ENCODE data around the gene SLC11A2. TPM values are rescaled to one million over a fixed set of nuclear protein-coding genes. Genes with fewer than 3 reads are reported as not detected.

Gene SLC11A2
- total and polyA plus RNA-seq, 8 donors = 19.1 to 52.9 (median 36.6) TPM

DNA sequence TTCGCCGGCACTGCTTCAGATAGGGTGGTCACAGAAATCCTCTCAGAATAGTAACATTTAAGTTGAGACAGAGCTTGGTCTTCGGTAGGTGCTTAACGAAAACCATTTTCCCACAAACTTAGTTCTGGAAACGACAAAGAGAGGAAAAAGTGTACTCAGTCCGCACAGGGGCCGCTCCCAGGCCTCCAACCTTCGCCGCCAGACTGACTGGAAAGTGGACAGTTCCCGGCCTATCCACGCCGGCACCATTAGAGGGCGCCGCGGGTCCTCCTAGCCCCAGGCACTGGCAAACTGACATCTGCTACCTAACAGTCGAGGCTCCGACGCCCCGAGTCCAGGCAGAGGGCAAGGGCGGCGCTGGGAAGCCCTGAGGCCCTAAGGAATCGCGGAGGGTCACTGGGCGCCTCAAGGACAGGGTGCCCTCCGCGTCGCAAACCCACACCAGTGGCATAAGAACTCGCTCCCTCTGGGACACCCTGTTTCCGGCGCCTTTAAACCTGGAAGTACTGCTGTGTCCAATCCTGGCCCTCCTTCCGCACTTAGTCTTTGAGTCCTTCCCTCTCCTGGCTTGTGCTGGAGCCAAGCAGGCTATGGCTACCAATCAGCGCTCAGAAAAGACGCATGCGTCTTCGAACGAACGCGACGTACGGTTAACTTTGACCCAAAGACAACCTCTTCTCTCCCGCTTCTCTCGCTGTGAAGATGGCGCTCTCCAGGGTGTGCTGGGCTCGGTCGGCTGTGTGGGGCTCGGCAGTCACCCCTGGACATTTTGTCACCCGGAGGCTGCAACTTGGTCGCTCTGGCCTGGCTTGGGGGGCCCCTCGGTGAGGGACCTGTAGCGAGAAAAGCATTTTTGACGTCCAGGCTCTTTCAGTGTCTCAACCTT lies 21.7 kb upstream of the SLC11A2 start, which contains the start of gene LETMD1:
LETMD1 (plus strand) TSS at position 673 of the 886 bp plus-strand sequence; CDS start at position 703, 30 bp downstream.
- FAIRE-seq = peak; percentile 87

DNA sequence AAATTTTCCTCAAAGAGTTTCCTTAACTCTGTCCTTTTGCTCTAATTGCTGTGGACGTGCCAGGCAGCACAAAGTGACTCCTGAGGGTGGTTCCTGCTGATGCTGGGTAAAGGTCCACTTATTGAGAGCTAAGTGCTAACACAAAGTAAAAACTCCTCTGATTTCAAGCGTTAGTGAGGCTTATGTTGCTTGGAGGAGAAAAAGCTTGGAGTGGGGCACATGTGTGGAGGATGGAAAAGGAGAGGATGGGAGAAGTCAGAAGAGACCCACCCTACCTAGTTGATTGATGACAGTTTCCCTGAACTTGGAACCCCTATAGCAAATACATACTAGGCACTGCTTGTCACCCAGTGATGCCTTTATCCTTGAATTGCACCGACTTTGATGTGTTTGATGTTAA lies 10.1 kb upstream of the SLC11A2 start:
- ATAC-seq (no peak), DNase-seq (no peak), FAIRE-seq (no peak)
- WGBS, 2 donors = 55 to 67% methylated on average over 3 of the region's 3 CpGs
- Histone ChIP-seq H3K27ac (no peak overlapping the region), H3K9me3 (no peaks in the 10 kb centered on the region), H3K27me3 (no peaks in the 10 kb centered on the region), H3K4me1 (no peaks in the 10 kb centered on the region), H3K36me3 (no peaks in the 10 kb centered on the region), H3K4me3 (no peak overlapping the region)
- TF ChIP-seq, protein P1, sequence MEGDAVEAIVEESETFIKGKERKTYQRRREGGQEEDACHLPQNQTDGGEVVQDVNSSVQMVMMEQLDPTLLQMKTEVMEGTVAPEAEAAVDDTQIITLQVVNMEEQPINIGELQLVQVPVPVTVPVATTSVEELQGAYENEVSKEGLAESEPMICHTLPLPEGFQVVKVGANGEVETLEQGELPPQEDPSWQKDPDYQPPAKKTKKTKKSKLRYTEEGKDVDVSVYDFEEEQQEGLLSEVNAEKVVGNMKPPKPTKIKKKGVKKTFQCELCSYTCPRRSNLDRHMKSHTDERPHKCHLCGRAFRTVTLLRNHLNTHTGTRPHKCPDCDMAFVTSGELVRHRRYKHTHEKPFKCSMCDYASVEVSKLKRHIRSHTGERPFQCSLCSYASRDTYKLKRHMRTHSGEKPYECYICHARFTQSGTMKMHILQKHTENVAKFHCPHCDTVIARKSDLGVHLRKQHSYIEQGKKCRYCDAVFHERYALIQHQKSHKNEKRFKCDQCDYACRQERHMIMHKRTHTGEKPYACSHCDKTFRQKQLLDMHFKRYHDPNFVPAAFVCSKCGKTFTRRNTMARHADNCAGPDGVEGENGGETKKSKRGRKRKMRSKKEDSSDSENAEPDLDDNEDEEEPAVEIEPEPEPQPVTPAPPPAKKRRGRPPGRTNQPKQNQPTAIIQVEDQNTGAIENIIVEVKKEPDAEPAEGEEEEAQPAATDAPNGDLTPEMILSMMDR (IDR thresholded peaks at IDR 0.05) = no peak
- intact Hi-C loops (cut with DNase I) = no loop called here

More for the DNA sequence above, 21.7 kb upstream of the SLC11A2 start, which contains the start of gene LETMD1:
- Histone ChIP-seq H3K4me1 (peaks cover 8 to 15% (median 12%) of the 10 kb centered on the region in 3 donors), H3K27me3 (no peaks in the 10 kb centered on the region), H3K36me3 (peaks cover 0 to 5% (median 1%) of the 10 kb centered on the region in 3 donors), H3K27ac (peak within 1 kb of the TSS; percentile 88 to 95 (median 94)), H3K9me3 (no peaks in the 10 kb centered on the region), H3K4me3 (peak within 1 kb of the TSS; percentile 79 to 91 (median 80))
- 3% methylated on average over 51 of the region's 51 CpGs for WGBS, 2 donors
- DNase-seq (peak; percentile 90 to 95 (median 94)), ATAC-seq (peak; percentile 97 to 99 (median 98))
- intact Hi-C loops (cut with DNase I) = loop anchor here in 1 of 3 donors (10.0 kb wide), 1 partner anchor 297 kb away; the partner anchor contains the start of gene CELA1
- TF ChIP-seq, protein P1 (IDR thresholded peaks at IDR 0.05) = peak; percentile 70 to 82 (median 79)

DNA sequence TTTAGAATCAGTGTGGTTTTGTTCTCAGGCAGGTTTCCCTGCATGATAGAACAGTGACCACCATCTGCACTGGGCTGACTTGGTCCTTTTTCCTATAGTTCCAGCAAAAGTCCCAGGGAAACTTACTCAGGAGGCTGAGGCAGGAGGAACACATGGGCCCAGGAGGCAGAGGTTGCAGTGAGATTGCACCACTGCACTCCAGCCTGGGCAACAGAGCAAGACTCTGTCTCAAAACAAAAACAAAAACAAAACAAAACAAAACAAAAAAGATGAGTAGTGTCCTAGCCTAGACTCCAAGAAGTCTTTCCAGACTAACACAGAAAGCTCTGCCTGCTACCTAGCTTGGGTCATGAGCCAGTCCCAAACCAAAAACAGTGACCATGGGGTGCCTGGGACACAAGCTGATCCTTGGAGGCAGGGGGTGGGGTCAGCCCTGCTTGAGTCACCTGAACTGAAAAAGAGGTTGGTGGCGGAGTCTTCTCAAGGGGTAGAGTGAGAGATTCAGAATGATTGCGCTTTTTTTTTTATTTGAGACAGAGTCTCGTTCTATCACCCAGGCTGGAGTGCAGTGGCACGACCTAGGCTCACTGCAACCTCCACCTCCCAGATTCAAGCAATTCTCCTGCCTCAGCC lies 7.4 kb upstream of the SLC11A2 start:
- H3K27me3 ChIP-seq = no peaks in the 10 kb centered on the region
- DNase-seq = no peak
- H3K4me3 ChIP-seq = no peak overlapping the region
- no peak for ATAC-seq
- no peak overlapping the region for H3K27ac ChIP-seq
- intact Hi-C loops (cut with DNase I) = no loop called here
- H3K36me3 ChIP-seq = no peaks in the 10 kb centered on the region
- TF ChIP-seq, protein P1 (IDR thresholded peaks at IDR 0.05) = no peak
- H3K4me1 ChIP-seq = no peaks in the 10 kb centered on the region
- WGBS, 2 donors = 90 to 98% methylated on average over 4 of the region's 4 CpGs
- FAIRE-seq = no peak
- no peaks in the 10 kb centered on the region for H3K9me3 ChIP-seq

DNA sequence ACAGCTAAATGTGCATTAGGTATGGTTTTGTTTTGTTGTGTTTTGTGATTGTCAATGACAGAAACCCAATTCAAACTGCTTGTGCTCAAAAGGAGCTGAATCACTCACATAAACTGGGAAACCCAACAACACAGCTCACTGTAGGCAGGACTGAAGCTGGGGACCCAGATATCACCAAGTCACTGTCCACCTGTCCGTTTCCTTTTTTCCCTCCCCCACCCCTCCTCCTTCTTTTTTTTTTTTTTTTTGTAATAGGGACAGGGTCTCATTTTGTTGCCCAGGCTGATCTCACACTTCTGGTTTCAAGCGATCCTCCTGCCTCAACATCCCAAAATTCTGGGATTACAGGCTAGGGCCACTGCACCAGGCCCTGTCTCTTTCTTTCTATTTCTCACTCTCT lies 6.9 kb upstream of the SLC11A2 start:
- no peak for ATAC-seq
- Histone ChIP-seq H3K27me3 (no peaks in the 10 kb centered on the region), H3K36me3 (no peaks in the 10 kb centered on the region), H3K4me3 (no peak overlapping the region), H3K9me3 (no peaks in the 10 kb centered on the region), H3K4me1 (no peaks in the 10 kb centered on the region), H3K27ac (no peak overlapping the region)
- TF ChIP-seq, protein P1 (IDR thresholded peaks at IDR 0.05) = no peak
- 63 to 82% methylated on average over 2 of the region's 2 CpGs for WGBS, 2 donors
- no peak for DNase-seq
- intact Hi-C loops (cut with DNase I) = no loop called here
- FAIRE-seq = no peak

Data from pancreas (tissue), 10 donors.